Erythroblast (primary cell): Measurements from ENCODE around the gene NEMP1.
"Not testable (repeated sequence)": the region's sequence is repeated elsewhere in the genome, so short reads cannot be mapped to it uniquely, and the experiment has no call there.

ENCODE experiments used
- GATA1 ChIP-seq: IDR thresholded peaks from 2 replicates; pipeline ENCODE4 v1.6.1; 2011; ENCODE audit warnings: low read depth, mild to moderate bottlenecking, control low read depth, low read length, moderate library complexity
- POLR2A ChIP-seq: IDR thresholded peaks from 2 replicates; pipeline ENCODE4 v1.6.1; 2011; ENCODE audit warnings: mild to moderate bottlenecking, low read length

GRCh38 chr12:57022324-57022723 lies 56.3 kb downstream of the NEMP1 start:
- not testable (repeated sequence) for TF ChIP-seq POLR2A, GATA1
